ENCODE results near the gene SKI.
"Not testable (repeated sequence)": the region's sequence is repeated elsewhere in the genome, so short reads cannot be mapped to it uniquely, and the experiment has no call there.

Gene SKI

GRCh38 chr1:2242814-2243725 is 15.0 kb downstream of the SKI start:
- no peak overlapping the region for H3K4me3 ChIP-seq (ENCODE audit: low read depth, low read length)
- TF ChIP-seq CTCF (IDR thresholded peaks at IDR 0.05; ENCODE audit: low read depth, low read length), result no peak
- in situ Hi-C loops (cut with HindIII; ENCODE audit: low sequenced_read_pairs), result no loop called here
- DNase-seq (ENCODE audit: low read depth, low spot score), result no peak

GRCh38 chr1:2247045-2247394 is 18.9 kb downstream of the SKI start:
- H3K4me3 ChIP-seq (ENCODE audit: low read depth, low read length); in situ Hi-C loops (cut with HindIII; ENCODE audit: low sequenced_read_pairs): not testable (repeated sequence)

GRCh38 chr1:2247760-2248126 is 19.6 kb downstream of the SKI start:
- no peak overlapping the region for H3K4me3 ChIP-seq (ENCODE audit: low read depth, low read length)
- TF ChIP-seq CTCF (IDR thresholded peaks at IDR 0.05; ENCODE audit: low read depth, low read length), result no peak
- in situ Hi-C loops (cut with HindIII; ENCODE audit: low sequenced_read_pairs), result no loop called here
- no peak for DNase-seq (ENCODE audit: low read depth, low spot score)

More at GRCh38 chr1:2247045-2247394, 18.9 kb downstream of the SKI start:
- not testable (repeated sequence) for DNase-seq (ENCODE audit: low read depth, low spot score)

- H3K4me3 ChIP-seq (ENCODE audit: low read depth, low read length), result no peak overlapping the region
- in situ Hi-C loops (cut with HindIII; ENCODE audit: low sequenced_read_pairs), result no loop called here
- DNase-seq (ENCODE audit: low read depth, low spot score), result no peak
- TF ChIP-seq CTCF (IDR thresholded peaks at IDR 0.05; ENCODE audit: low read depth, low read length), result no peak
Measured at GRCh38 chr1:2248127-2248826, 20.2 kb downstream of the SKI start.

- no peak for TF ChIP-seq CTCF (IDR thresholded peaks at IDR 0.05; ENCODE audit: low read depth, low read length)
- no peak overlapping the region for H3K4me3 ChIP-seq (ENCODE audit: low read depth, low read length)
- no peak for DNase-seq (ENCODE audit: low read depth, low spot score)
- in situ Hi-C loops (cut with HindIII; ENCODE audit: low sequenced_read_pairs), result no loop called here
Measured at GRCh38 chr1:2248854-2249558, 20.9 kb downstream of the SKI start.

GRCh38 chr1:2249559-2249906 is 21.4 kb downstream of the SKI start:
- in situ Hi-C loops (cut with HindIII; ENCODE audit: low sequenced_read_pairs), result no loop called here
- TF ChIP-seq CTCF (IDR thresholded peaks at IDR 0.05; ENCODE audit: low read depth, low read length), result no peak
- H3K4me3 ChIP-seq (ENCODE audit: low read depth, low read length), result no peak overlapping the region
- no peak for DNase-seq (ENCODE audit: low read depth, low spot score)
